GM23338 (cell line): ENCODE measurements around the gene WASL. TPM values are rescaled to one million over a fixed set of nuclear protein-coding genes. Genes with fewer than 3 reads are reported as not detected.

Experiments used
- ATAC-seq: fragments of 200-7000 bp; cut with Tn5 transposase; 3 replicates; pipeline ENCODE4 v1.9.1; 2020
- DNase-seq: peaks from one replicate; pipeline ENCODE4 v3.0.0-alpha.2; 2015; ENCODE audit warnings: low spot score
- H2AFZ ChIP-seq: fragments of 200-600 bp; sonication (generic); 2 replicates; pipeline ENCODE4 v1.8.0; 2016; ENCODE audit warnings: antibody characterized with exemption, mild to moderate bottlenecking, moderate library complexity
- H3F3A ChIP-seq: fragments of 200-600 bp; sonication (generic); replicated peaks from 2 replicates; pipeline ENCODE4 v1.8.0; 2017; ENCODE audit warnings: antibody characterized with exemption, mixed run types, low read depth
- H3K27ac ChIP-seq: fragments of 200-600 bp; sonication (generic); 2 replicates; pipeline ENCODE4 v1.6.1; 2016; ENCODE audit warnings: low read depth
- H3K27me3 ChIP-seq: fragments of 200-600 bp; sonication (generic); 2 replicates; pipeline ENCODE4 v1.8.0; 2016; ENCODE audit warnings: mild to moderate bottlenecking, mixed run types, moderate library complexity; ENCODE audit not compliant: insufficient read depth
- H3K36me3 ChIP-seq: fragments of 200-600 bp; sonication (generic); 2 replicates; pipeline ENCODE4 v1.8.0; 2016; ENCODE audit warnings: mild to moderate bottlenecking; ENCODE audit not compliant: insufficient read depth
- H3K4me1 ChIP-seq: fragments of 200-600 bp; sonication (generic); 2 replicates; pipeline ENCODE4 v1.8.0; 2016; ENCODE audit warnings: mild to moderate bottlenecking, moderate library complexity; ENCODE audit not compliant: insufficient read depth
- H3K4me2 ChIP-seq: fragments of 200-600 bp; sonication (generic); 2 replicates; pipeline ENCODE4 v1.7.1; 2017; ENCODE audit warnings: mixed run types
- H3K4me3 ChIP-seq: fragments of 200-600 bp; sonication (generic); 2 replicates; pipeline ENCODE4 v1.6.1; 2016; ENCODE audit warnings: mixed run types
- H3K79me2 ChIP-seq: fragments of 200-600 bp; sonication (generic); replicated peaks from 2 replicates; pipeline ENCODE4 v1.8.0; 2017; ENCODE audit warnings: mild to moderate bottlenecking; ENCODE audit not compliant: insufficient read depth
- H3K9me2 ChIP-seq: fragments of 200-600 bp; sonication (generic); 2 replicates; pipeline ENCODE4 v1.8.0; 2017; ENCODE audit not compliant: insufficient read depth
- H4K20me1 ChIP-seq: fragments of 200-600 bp; sonication (generic); replicated peaks from 2 replicates; pipeline ENCODE4 v1.8.0; 2017; ENCODE audit warnings: mild to moderate bottlenecking; ENCODE audit not compliant: insufficient read depth
- H3K27ac Mint-ChIP-seq: 2 replicates; pipeline ENCODE4 v1.8.0; 2020; ENCODE audit warnings: inconsistent platforms, mild to moderate bottlenecking, moderate library complexity, mixed read lengths
- H3K27me3 Mint-ChIP-seq: 3 replicates; pipeline ENCODE4 v1.8.0; 2022; ENCODE audit warnings: low read depth, mild to moderate bottlenecking, moderate library complexity, mixed read lengths, inconsistent platforms; ENCODE audit not compliant: insufficient read depth, poor library complexity
- H3K36me3 Mint-ChIP-seq: 3 replicates; pipeline ENCODE4 v1.8.0; 2021; ENCODE audit warnings: low read depth, mild to moderate bottlenecking, inconsistent platforms, moderate library complexity, mixed read lengths
- H3K4me1 Mint-ChIP-seq: 3 replicates; pipeline ENCODE4 v1.8.0; 2020; ENCODE audit warnings: mild to moderate bottlenecking, inconsistent platforms, mixed read lengths
- H3K4me3 Mint-ChIP-seq: 3 replicates; pipeline ENCODE4 v1.8.0; 2021; ENCODE audit warnings: moderate library complexity, mild to moderate bottlenecking, inconsistent platforms, mixed read lengths
- H3K9me3 Mint-ChIP-seq: 3 replicates; pipeline ENCODE4 v1.8.0; 2020; ENCODE audit warnings: moderate library complexity, mild to moderate bottlenecking, inconsistent platforms, mixed read lengths
- CREB1 ChIP-seq: fragments of 250-450 bp; sonication (Bioruptor Pico); IDR thresholded peaks from 2 replicates; pipeline ENCODE4 v1.5.0; 2020; ENCODE audit warnings: low read depth, mild to moderate bottlenecking, moderate library complexity
- ETS1 ChIP-seq: IDR thresholded peaks from 2 replicates; pipeline ENCODE4 v1.6.1; 2016; ENCODE audit warnings: antibody characterized with exemption
- EZH2 ChIP-seq: fragments of 200-600 bp; sonication (generic); IDR thresholded peaks from one replicate; pipeline ENCODE4 v1.8.0; 2017; ENCODE audit warnings: antibody characterized with exemption, mild to moderate bottlenecking, low read depth; ENCODE audit not compliant: unreplicated experiment
- EZH2phosphoT487 ChIP-seq: fragments of 200-600 bp; sonication (generic); IDR thresholded peaks from one replicate; pipeline ENCODE4 v1.8.1; 2018; ENCODE audit warnings: antibody characterized with exemption; ENCODE audit not compliant: unreplicated experiment
- JUNB ChIP-seq: IDR thresholded peaks from one replicate; pipeline ENCODE4 v1.6.1; 2016; ENCODE audit warnings: antibody characterized with exemption; ENCODE audit not compliant: unreplicated experiment
- NANOG ChIP-seq: IDR thresholded peaks from 2 replicates; pipeline ENCODE4 v1.6.1; 2016; ENCODE audit warnings: antibody characterized with exemption, borderline replicate concordance
- POLR2AphosphoS5 ChIP-seq: IDR thresholded peaks from 2 replicates; pipeline ENCODE4 v1.6.1; 2016; ENCODE audit warnings: antibody characterized with exemption, low read depth
- REST ChIP-seq: IDR thresholded peaks from one replicate; pipeline ENCODE4 v1.6.1; 2018; ENCODE audit warnings: antibody characterized with exemption; ENCODE audit not compliant: unreplicated experiment
- STAT1 ChIP-seq: IDR thresholded peaks from one replicate; pipeline ENCODE4 v1.6.1; 2016; ENCODE audit warnings: antibody characterized with exemption; ENCODE audit not compliant: unreplicated experiment
- ZNF114 ChIP-seq: fragments of 250-450 bp; sonication (Bioruptor Pico); IDR thresholded peaks from 2 replicates; pipeline ENCODE4 v1.5.0; 2020; ENCODE audit warnings: mild to moderate bottlenecking, moderate library complexity
- ZNF331 ChIP-seq: fragments of 250-450 bp; sonication (Bioruptor Pico); IDR thresholded peaks from 2 replicates; pipeline ENCODE4 v1.5.0; 2020; ENCODE audit warnings: low read depth, mild to moderate bottlenecking, moderate library complexity
- polyA plus RNA-seq: library from polyadenylated mRNA; unstranded; fragments of >200 nt; fragmentation: Nextera tagmentation; extraction: Ambion mirVana; gene quantifications from 2 replicates; pipeline ENCODE4 v1.2.1, GENCODE V29; 2016
- total RNA-seq: library from RNA; depleted of rRNA; stranded (reverse); fragments of >200 nt; shearing (Covaris generic); gene quantifications from 2 replicates; pipeline ENCODE4 v1.2.3, GENCODE V29; 2014
- TF ChIP-seq, protein P1 (sequence below), 2 experiments: fragments of 200-600 bp in 1 of 2; sonication (generic) in 1 of 2; conservative IDR thresholded peaks; 2 replicates each; pipeline versions ENCODE4 v1.5.1 to v1.6.1; 2016 to 2017; ENCODE audit warnings: antibody characterized with exemption in 2 of 2, low read depth in 2 of 2, mild to moderate bottlenecking in 2 of 2, moderate library complexity in 1 of 2
- TF ChIP-seq, protein P2 (sequence below): fragments of 250-450 bp; sonication (Bioruptor Pico); IDR thresholded peaks from 2 replicates; pipeline ENCODE4 v1.5.0; 2020; ENCODE audit warnings: mild to moderate bottlenecking, moderate library complexity

The WASL gene
- total and polyA plus RNA-seq, 2 experiments from 2014 or later: 36.4 to 45.3 TPM

DNA sequence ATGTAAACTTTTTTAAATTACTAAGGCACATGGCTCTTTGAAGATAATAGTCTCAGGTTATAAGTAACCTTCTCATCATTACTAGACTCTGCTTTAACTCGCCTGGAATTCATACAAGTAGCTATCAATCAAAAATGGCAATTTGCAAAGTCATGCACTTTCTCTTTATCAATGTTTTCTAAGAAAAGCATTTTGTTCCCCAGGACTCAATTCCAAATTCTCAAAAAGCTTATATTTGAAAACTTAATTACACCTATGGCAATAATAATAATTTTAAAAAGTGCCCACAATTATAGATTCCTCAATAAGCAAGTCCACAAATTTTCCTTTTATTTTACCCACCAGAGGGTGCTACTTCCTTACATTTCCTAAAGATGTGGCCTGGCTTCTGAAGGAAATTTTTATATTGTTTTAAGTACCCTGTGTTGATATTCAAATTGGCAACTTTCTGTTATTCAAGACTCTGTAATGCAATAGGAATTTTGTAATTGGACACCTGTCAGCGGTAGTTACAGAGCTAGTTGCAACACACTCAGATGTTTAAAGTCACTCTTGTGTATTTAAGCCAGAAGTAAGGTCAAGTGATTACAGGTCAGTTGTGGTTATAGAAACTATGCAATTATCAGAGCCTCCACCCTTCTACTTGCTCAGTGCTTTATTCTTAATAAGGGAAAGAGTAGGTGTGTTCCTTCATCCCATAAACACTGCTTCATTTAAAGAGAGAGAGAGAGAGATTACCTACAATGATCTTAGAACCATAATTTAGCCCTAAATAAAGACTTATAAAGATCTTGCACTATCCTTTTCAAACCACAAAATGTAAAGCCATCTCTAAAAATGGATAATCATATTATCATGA is 49.1 kb upstream of the WASL start:
- no peak overlapping the region for H3K4me3 Mint-ChIP-seq
- Histone ChIP-seq H3K27me3 (no peaks in the 10 kb centered on the region), H3K79me2 (no peaks in the 10 kb centered on the region), H3K36me3 (no peaks in the 10 kb centered on the region), H3K9me2 (no peaks in the 10 kb centered on the region), H2AFZ (no peak overlapping the region), H3K27ac (peak overlapping the region; percentile 29), H3K4me1 (peaks cover 8% of the 10 kb centered on the region), H3K4me3 (no peak overlapping the region), H3K4me2 (peak overlapping the region; percentile 5), H3F3A (no peaks in the 10 kb centered on the region; the same call in 1 of the 2 replicates), H4K20me1 (no peaks in the 10 kb centered on the region)
- TF ChIP-seq ZNF114 (CRISPR knock-in tag): no peak
- no peak for TF ChIP-seq POLR2AphosphoS5
- TF ChIP-seq ZNF331: no peak
- TF ChIP-seq, protein P1, sequence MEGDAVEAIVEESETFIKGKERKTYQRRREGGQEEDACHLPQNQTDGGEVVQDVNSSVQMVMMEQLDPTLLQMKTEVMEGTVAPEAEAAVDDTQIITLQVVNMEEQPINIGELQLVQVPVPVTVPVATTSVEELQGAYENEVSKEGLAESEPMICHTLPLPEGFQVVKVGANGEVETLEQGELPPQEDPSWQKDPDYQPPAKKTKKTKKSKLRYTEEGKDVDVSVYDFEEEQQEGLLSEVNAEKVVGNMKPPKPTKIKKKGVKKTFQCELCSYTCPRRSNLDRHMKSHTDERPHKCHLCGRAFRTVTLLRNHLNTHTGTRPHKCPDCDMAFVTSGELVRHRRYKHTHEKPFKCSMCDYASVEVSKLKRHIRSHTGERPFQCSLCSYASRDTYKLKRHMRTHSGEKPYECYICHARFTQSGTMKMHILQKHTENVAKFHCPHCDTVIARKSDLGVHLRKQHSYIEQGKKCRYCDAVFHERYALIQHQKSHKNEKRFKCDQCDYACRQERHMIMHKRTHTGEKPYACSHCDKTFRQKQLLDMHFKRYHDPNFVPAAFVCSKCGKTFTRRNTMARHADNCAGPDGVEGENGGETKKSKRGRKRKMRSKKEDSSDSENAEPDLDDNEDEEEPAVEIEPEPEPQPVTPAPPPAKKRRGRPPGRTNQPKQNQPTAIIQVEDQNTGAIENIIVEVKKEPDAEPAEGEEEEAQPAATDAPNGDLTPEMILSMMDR (conservative IDR thresholded peaks at IDR 0.05; ENCODE audit: low read depth in 2 of 2): peak; percentile 67 to 93
- peak; percentile 76 for TF ChIP-seq NANOG
- TF ChIP-seq EZH2phosphoT487: no peak
- no peak for TF ChIP-seq JUNB
- no peak for TF ChIP-seq ETS1
- no peak for TF ChIP-seq STAT1
- no peak for TF ChIP-seq REST
- no peak for TF ChIP-seq CREB1
- TF ChIP-seq EZH2: no peak
- TF ChIP-seq, protein P2, sequence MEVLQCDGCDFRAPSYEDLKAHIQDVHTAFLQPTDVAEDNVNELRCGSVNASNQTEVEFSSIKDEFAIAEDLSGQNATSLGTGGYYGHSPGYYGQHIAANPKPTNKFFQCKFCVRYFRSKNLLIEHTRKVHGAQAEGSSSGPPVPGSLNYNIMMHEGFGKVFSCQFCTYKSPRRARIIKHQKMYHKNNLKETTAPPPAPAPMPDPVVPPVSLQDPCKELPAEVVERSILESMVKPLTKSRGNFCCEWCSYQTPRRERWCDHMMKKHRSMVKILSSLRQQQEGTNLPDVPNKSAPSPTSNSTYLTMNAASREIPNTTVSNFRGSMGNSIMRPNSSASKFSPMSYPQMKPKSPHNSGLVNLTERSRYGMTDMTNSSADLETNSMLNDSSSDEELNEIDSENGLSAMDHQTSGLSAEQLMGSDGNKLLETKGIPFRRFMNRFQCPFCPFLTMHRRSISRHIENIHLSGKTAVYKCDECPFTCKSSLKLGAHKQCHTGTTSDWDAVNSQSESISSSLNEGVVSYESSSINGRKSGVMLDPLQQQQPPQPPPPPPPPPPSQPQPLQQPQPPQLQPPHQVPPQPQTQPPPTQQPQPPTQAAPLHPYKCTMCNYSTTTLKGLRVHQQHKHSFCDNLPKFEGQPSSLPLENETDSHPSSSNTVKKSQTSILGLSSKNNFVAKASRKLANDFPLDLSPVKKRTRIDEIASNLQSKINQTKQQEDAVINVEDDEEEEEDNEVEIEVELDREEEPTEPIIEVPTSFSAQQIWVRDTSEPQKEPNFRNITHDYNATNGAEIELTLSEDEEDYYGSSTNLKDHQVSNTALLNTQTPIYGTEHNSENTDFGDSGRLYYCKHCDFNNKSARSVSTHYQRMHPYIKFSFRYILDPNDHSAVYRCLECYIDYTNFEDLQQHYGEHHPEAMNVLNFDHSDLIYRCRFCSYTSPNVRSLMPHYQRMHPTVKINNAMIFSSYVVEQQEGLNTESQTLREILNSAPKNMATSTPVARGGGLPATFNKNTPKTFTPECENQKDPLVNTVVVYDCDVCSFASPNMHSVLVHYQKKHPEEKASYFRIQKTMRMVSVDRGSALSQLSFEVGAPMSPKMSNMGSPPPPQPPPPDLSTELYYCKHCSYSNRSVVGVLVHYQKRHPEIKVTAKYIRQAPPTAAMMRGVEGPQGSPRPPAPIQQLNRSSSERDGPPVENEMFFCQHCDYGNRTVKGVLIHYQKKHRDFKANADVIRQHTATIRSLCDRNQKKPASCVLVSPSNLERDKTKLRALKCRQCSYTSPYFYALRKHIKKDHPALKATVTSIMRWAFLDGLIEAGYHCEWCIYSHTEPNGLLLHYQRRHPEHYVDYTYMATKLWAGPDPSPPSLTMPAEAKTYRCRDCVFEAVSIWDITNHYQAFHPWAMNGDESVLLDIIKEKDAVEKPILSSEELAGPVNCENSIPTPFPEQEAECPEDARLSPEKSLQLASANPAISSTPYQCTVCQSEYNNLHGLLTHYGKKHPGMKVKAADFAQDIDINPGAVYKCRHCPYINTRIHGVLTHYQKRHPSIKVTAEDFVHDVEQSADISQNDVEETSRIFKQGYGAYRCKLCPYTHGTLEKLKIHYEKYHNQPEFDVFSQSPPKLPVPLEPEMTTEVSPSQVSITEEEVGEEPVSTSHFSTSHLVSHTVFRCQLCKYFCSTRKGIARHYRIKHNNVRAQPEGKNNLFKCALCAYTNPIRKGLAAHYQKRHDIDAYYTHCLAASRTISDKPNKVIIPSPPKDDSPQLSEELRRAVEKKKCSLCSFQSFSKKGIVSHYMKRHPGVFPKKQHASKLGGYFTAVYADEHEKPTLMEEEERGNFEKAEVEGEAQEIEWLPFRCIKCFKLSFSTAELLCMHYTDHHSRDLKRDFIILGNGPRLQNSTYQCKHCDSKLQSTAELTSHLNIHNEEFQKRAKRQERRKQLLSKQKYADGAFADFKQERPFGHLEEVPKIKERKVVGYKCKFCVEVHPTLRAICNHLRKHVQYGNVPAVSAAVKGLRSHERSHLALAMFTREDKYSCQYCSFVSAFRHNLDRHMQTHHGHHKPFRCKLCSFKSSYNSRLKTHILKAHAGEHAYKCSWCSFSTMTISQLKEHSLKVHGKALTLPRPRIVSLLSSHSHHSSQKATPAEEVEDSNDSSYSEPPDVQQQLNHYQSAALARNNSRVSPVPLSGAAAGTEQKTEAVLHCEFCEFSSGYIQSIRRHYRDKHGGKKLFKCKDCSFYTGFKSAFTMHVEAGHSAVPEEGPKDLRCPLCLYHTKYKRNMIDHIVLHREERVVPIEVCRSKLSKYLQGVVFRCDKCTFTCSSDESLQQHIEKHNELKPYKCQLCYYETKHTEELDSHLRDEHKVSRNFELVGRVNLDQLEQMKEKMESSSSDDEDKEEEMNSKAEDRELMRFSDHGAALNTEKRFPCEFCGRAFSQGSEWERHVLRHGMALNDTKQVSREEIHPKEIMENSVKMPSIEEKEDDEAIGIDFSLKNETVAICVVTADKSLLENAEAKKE: no peak
- H3K27me3 Mint-ChIP-seq: no peaks in the 10 kb centered on the region
- DNase-seq: peak; percentile 86
- 0 out of 3 replicates have a peak, but pooled peaks cover 5% of the 10 kb centered on the region for H3K36me3 Mint-ChIP-seq
- peak; percentile 84 for ATAC-seq
- peak overlapping the region; percentile 85 for H3K27ac Mint-ChIP-seq
- peaks cover 12% of the 10 kb centered on the region; the same call in 2 of the 3 replicates for H3K9me3 Mint-ChIP-seq
- peaks cover 19% of the 10 kb centered on the region for H3K4me1 Mint-ChIP-seq
